PFSK-1 (cell line): Measurements from ENCODE around the gene PTPRN2.

Source experiments
- FOXP2 ChIP-seq: optimal IDR thresholded peaks from 2 replicates; pipeline ENCODE3; 2011; ENCODE audit warnings: borderline replicate concordance, control low read depth, inconsistent platforms; ENCODE audit not compliant: insufficient read depth; ENCODE audit errors: extremely low read length, extremely low read depth
- POLR2AphosphoS5 ChIP-seq: IDR thresholded peaks from 2 replicates; pipeline ENCODE4 v1.6.1; 2012; ENCODE audit warnings: low read depth, mild to moderate bottlenecking, control low read depth, low read length, moderate library complexity
- REST ChIP-seq, 2 experiments: IDR thresholded peaks; 2 replicates each; pipeline versions ENCODE4 v1.6.1 to v1.8.0; 2011 to 2012; ENCODE audit warnings: low read depth in 2 of 2, low read length in 2 of 2, control low read depth in 1 of 2, inconsistent platforms in 1 of 2, mild to moderate bottlenecking in 1 of 2, moderate library complexity in 1 of 2; ENCODE audit not compliant: insufficient read depth in 1 of 2
- SIN3A ChIP-seq: IDR thresholded peaks from 2 replicates; pipeline ENCODE4 v1.6.1; 2012; ENCODE audit warnings: mild to moderate bottlenecking, low read length, moderate library complexity, borderline replicate concordance; ENCODE audit not compliant: insufficient read depth
- TAF1 ChIP-seq: IDR thresholded peaks from 2 replicates; pipeline ENCODE4 v1.6.1; 2012; ENCODE audit warnings: low read length, control low read depth, borderline replicate concordance; ENCODE audit not compliant: insufficient read depth

PTPRN2 gene

GRCh38 chr7:157641866-157642265, 945.8 kb downstream of the PTPRN2 start:
- TF ChIP-seq FOXP2 = no peak
- TF ChIP-seq SIN3A = no peak
- TF ChIP-seq REST (IDR thresholded peaks at IDR 0.05; ENCODE audit: insufficient read depth in 1 of 2, low read depth in 2 of 2, low read length in 2 of 2) = no peak
- TF ChIP-seq POLR2AphosphoS5 = no peak
- TF ChIP-seq TAF1 = no peak

DNA sequence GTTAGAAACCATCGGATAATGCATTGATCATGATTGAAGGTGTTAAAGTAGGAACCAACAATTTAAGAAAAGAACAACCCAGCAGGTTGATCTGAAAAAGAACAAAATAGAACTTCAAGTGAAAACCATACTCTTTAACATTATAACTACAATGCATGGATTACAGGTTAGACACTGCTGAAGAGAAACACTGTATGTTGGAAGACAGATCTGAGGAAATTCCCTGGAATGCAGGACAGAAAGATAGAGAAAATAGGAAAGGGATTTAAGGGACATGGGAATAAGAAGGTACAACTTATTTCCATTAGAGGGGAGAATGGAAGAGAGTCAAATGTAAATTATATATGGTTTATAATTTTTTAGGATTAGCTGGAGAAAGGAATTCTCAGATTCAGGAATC, 947.5 kb downstream of the PTPRN2 start:
- TF ChIP-seq POLR2AphosphoS5 (no peak), REST (IDR thresholded peaks at IDR 0.05; ENCODE audit: insufficient read depth in 1 of 2, low read depth in 2 of 2, low read length in 2 of 2) (no peak), SIN3A (no peak), FOXP2 (no peak), TAF1 (no peak)

DNA sequence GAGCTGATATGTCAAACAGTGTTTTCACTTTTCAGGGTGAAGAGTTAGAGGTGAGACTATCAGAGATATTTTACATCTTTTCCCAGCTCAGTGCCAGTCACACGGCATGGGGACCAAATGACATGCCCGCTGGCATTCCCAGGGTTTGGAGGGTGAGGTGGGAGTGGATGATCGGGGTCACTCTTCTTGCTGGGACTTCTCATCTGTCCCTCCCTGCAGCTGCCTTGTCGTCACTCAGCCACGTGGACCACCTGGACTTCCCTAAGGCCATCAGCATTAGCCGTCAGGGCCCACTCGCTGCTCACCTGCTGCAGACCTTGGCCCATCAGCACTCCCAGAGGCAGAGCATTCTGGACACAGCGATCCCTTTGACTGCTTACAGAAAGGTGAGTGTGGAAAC, 949.1 kb downstream of the PTPRN2 start:
- TF ChIP-seq FOXP2 (no peak), SIN3A (no peak), REST (IDR thresholded peaks at IDR 0.05; ENCODE audit: insufficient read depth in 1 of 2, low read depth in 2 of 2, low read length in 2 of 2) (no peak), TAF1 (no peak), POLR2AphosphoS5 (no peak)

DNA sequence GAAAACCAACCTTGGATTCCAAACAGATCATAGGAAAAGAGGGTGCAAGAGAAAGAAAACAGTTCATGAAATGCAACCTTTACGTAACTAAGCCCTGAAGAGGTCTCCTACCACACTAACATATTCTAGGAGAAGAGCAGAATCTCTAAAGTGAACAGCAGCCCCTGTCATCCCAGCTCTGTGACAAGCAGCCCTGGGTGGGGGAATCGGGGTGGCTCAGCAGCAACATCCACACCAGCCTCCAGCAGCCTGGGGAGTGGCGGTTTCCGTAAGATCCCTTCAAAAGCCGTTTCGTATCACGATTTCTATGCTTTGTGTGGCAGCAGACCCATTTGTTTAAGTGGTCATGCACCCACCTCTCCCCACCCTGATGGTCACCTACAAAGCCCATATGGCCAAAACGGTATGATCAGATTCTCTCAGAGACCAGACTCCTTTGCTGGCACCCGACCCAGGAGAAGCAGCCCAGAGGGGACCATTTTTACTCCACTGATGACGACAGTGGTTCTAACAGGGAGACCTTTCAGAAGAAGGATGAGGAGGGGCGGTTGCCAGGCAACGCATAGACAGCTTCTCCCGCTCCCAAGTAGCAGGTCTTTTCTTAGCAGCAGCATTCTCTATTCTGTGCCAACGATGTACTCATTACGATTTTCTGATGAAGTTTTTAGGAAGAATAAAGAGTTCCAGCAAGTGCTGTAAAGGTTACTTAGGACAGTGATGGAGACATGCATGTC, 950.2 kb downstream of the PTPRN2 start:
- TF ChIP-seq SIN3A (no peak), TAF1 (no peak), POLR2AphosphoS5 (no peak), REST (IDR thresholded peaks at IDR 0.05; ENCODE audit: insufficient read depth in 1 of 2, low read depth in 2 of 2, low read length in 2 of 2) (no peak), FOXP2 (no peak)

GRCh38 chr7:157635669-157636068, 952.0 kb downstream of the PTPRN2 start:
- no peak for TF ChIP-seq POLR2AphosphoS5
- TF ChIP-seq REST (IDR thresholded peaks at IDR 0.05; ENCODE audit: insufficient read depth in 1 of 2, low read depth in 2 of 2, low read length in 2 of 2) = no peak
- no peak for TF ChIP-seq FOXP2
- no peak for TF ChIP-seq TAF1
- TF ChIP-seq SIN3A = no peak
